Colonic mucosa (tissue), 4 donors: ENCODE data around the gene RIPPLY1. TPM values are rescaled to one million over a fixed set of nuclear protein-coding genes. Genes with fewer than 3 reads are reported as not detected.

Experiments
- DNase-seq: peaks from one replicate; pipeline ENCODE4 v3.0.0-alpha.2; 2020
- H3K27ac ChIP-seq: fragments of 200-600 bp; one replicate; pipeline ENCODE4 v1.8.0; 2021
- H3K27me3 ChIP-seq: fragments of 200-600 bp; one replicate; pipeline ENCODE4 v1.8.0; 2021
- H3K36me3 ChIP-seq: fragments of 200-600 bp; one replicate; pipeline ENCODE4 v1.8.0; 2021
- H3K4me1 ChIP-seq: fragments of 200-600 bp; one replicate; pipeline ENCODE4 v1.8.0; 2021; ENCODE audit warnings: mild to moderate bottlenecking
- H3K4me3 ChIP-seq: fragments of 200-600 bp; one replicate; pipeline ENCODE4 v1.8.0; 2021
- H3K9ac ChIP-seq, 2 donors: one replicate each; pipeline ENCODE4 v1.7.0; 2013; ENCODE audit warnings: control low read depth in 2 of 2, low read depth in 2 of 2, low read length in 2 of 2
- H3K9me3 ChIP-seq: fragments of 200-600 bp; one replicate; pipeline ENCODE4 v1.8.0; 2021
- intact Hi-C: fragments of 100-400 bp; cut with DNase I; formaldehyde crosslinking; loops from one replicate; pipeline ENCODE4 v1.14.1; 2022
- total RNA-seq, 2 donors: library from RNA; stranded (reverse); fragmentation: NEBNext Ultra II Directional in 1 of 2; extraction: Animal tissue kit (Norgen Biotek cat#: 25700) in 1 of 2; gene quantifications; one replicate each; pipeline ENCODE4 v1.2.1, GENCODE V29; 2021
- TF ChIP-seq, protein P1 (sequence below): fragments of 200-600 bp; IDR thresholded peaks from one replicate; pipeline ENCODE4 v1.8.0; 2022; ENCODE audit warnings: antibody characterized with exemption, mild to moderate bottlenecking
- donor health status: healthy.
- donor health status: DM: no; HTN: no; CAD: no.
- donor health status: DM: no; HTN: no; CAD: no.

RIPPLY1 gene
- total RNA-seq, 2 donors from 2014 or later, result not detected

DNA sequence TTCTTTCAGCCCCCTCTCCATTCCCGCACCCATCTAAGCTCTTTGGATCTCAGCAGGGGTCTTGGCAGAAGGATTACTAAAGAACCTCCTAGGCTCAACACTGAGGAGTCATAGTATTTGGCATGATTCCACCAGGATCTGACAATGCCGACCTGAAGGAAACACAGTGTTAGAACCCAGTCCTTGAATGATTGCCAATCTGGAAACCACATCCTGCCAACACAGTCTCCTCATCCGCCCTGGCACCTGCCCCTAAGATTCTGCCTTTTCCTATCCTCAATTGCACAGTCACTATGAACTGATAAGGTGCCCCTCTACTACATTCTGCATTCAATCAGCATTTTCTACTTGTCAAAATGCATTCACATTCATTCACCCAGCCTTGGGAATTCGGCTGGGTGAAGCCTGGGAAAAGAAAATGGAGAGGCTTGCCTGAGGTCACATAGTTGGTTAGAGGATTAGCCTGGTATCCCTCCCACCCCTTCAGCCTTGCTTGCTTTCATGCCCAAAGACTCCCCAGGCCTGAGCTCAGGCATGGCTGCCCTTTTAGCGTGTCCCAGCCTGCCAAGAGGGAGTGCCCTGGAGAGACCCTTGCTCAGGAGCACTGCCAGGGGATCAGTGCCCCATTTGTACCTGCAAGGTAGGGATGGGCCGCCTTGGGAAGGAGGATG lies 14.8 kb upstream of the RIPPLY1 start:
- TF ChIP-seq, protein P1, sequence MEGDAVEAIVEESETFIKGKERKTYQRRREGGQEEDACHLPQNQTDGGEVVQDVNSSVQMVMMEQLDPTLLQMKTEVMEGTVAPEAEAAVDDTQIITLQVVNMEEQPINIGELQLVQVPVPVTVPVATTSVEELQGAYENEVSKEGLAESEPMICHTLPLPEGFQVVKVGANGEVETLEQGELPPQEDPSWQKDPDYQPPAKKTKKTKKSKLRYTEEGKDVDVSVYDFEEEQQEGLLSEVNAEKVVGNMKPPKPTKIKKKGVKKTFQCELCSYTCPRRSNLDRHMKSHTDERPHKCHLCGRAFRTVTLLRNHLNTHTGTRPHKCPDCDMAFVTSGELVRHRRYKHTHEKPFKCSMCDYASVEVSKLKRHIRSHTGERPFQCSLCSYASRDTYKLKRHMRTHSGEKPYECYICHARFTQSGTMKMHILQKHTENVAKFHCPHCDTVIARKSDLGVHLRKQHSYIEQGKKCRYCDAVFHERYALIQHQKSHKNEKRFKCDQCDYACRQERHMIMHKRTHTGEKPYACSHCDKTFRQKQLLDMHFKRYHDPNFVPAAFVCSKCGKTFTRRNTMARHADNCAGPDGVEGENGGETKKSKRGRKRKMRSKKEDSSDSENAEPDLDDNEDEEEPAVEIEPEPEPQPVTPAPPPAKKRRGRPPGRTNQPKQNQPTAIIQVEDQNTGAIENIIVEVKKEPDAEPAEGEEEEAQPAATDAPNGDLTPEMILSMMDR, result no peak
- Histone ChIP-seq H3K27me3 (no peaks in the 10 kb centered on the region), H3K36me3 (no peaks in the 10 kb centered on the region), H3K4me3 (no peak overlapping the region), H3K9me3 (no peaks in the 10 kb centered on the region), H3K4me1 (no peaks in the 10 kb centered on the region), H3K27ac (no peak overlapping the region), H3K9ac (no peak overlapping the region)
- no peak for DNase-seq
- intact Hi-C loops, result no loop called here

DNA sequence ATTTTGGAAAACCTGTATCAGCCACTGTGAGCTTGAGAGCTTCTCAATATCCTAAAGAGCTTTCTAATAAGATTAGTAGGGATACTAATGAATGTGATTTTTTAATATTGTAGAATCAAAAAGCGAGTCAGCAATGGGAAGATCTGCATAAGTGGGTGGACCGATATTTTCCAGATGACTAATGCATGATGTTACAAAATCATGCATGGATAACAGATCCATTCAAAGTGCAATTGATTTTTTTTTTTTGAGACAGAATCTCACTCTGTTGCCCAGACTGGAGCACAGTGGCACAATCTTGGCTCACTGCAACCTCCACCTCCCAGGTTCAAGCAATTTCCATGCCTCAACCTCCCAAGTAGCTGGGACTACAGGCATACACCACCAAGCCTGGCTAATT lies 9.7 kb upstream of the RIPPLY1 start:
- intact Hi-C loops, result no loop called here
- no peak overlapping the region for H3K27ac ChIP-seq
- no peaks in the 10 kb centered on the region for H3K9me3 ChIP-seq
- no peaks in the 10 kb centered on the region for H3K4me1 ChIP-seq
- no peaks in the 10 kb centered on the region for H3K36me3 ChIP-seq
- no peak overlapping the region for H3K9ac ChIP-seq
- no peaks in the 10 kb centered on the region for H3K27me3 ChIP-seq
- DNase-seq, result no peak
- TF ChIP-seq, protein P1, result no peak
- H3K4me3 ChIP-seq, result no peak overlapping the region

DNA sequence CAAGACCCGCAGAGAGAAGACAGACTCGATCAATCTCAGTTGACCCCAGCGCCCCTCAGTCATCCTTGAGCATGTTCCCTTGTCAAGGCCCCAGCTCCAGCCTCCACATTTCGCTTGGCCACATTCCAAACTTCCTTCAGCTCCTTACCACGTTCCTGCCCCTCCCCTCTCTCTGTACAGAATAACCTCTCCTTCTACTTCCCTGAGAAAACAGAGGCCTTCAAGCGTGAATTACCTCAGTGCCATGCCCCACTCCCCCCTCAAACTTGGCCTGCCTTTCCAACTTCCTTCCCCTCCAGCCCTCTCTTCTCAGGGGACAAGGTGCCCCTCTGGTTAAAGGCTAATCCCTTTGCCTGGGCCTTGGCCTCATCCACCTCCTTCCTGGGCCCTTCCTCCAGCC lies 3.2 kb upstream of the RIPPLY1 start:
- Histone ChIP-seq H3K4me1 (no peaks in the 10 kb centered on the region), H3K9me3 (no peaks in the 10 kb centered on the region), H3K27me3 (no peaks in the 10 kb centered on the region), H3K4me3 (no peak overlapping the region), H3K27ac (no peak overlapping the region), H3K36me3 (no peaks in the 10 kb centered on the region), H3K9ac (no peak overlapping the region)
- intact Hi-C loops, result no loop called here
- peak; percentile 40 for DNase-seq
- TF ChIP-seq, protein P1, result no peak

DNA sequence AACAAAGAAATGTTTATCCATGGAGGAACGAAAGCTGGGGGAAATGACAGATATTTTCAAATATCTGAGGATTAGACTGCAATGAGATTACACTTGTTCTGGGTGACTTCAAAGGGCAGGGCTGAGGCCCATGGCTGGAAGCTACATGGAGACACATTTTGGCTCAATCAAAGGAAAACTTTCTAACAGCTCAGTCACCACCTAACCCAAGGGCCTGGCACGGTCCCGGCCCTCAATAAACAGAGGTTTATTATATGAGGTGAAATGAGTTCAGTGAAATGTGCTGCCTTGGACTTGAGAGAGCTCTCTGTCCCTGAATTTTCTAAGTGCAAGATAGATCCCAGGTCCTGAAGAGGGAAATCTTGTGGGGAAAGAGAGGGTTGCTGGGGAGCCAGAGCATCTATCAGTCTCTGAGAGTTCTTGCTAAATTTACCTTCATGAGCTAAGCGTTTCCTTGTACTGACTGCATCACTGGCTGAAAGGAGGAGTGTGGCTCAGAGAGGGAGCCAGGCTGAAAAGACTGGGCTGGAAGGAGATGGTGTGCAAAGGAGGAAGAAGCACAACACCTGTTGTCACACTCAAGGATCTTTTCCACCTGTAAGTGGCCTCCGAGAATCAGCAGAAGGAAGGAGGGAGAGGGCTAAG lies 2.0 kb upstream of the RIPPLY1 start:
- DNase-seq, result no peak
- Histone ChIP-seq H3K9me3 (no peaks in the 10 kb centered on the region), H3K4me3 (no peak overlapping the region), H3K27ac (no peak overlapping the region), H3K4me1 (no peaks in the 10 kb centered on the region), H3K36me3 (no peaks in the 10 kb centered on the region), H3K27me3 (no peaks in the 10 kb centered on the region), H3K9ac (no peak overlapping the region)
- TF ChIP-seq, protein P1, result no peak
- intact Hi-C loops, result no loop called here

DNA sequence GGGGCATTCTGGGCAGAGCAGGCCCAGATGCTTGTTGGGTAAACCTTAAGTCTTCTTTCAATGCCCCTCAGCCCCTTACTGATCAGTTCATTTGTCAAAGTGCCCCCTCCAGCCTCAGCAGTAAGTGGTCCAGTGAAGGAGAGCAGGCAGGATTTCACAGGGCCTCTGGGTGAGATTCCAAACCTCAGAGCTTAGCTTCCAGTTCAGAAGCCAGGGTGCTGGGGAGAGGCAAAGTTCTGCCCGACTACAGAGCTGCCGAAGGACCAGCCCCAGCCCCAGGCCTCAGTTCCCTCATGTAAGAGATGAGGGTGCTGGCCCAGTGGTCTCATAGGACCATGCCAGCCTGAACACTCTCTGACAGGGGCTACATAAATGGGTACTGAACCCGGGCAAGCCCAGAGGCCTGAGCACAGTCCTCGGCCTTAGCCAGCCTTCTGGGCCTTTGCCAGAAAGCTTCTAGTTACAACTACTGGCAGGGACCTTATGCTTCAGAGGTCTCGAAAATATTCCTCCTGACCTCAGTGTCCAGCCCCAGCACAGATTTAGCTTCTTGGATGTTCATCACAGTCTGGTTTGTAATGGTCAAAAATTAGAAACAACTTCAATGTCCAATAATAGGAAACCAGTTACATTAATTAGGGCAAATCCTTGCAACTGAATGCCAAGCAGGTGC lies 851 bp upstream of the RIPPLY1 start:
- intact Hi-C loops, result no loop called here
- H3K27me3 ChIP-seq, result no peaks in the 10 kb centered on the region
- TF ChIP-seq, protein P1, result no peak
- no peak for DNase-seq
- no peak overlapping the region for H3K9ac ChIP-seq
- H3K4me3 ChIP-seq, result no peak overlapping the region
- no peaks in the 10 kb centered on the region for H3K9me3 ChIP-seq
- H3K4me1 ChIP-seq, result no peaks in the 10 kb centered on the region
- no peaks in the 10 kb centered on the region for H3K36me3 ChIP-seq
- H3K27ac ChIP-seq, result no peak overlapping the region
